ENCODE measurements around the gene MGAT4B.

DNA sequence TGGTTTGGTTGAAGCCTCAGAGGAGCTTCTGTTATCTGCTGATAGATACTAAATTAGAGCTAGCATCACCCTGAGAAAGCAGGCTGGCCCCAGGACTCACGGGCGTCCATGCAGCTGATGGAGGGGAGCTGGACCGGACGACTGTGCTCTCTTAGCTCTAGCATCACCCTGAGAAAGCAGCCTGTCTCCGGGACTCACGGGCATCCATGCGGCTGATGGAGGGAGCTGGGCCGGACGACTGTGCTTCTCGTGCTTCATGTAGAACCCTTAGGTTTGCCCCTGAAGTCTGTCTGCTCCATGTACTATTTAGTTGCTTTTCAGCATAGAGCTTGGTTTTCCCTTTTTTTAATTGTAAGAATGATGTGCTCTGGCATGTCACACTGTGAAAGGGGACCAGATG lies 29.2 kb downstream of the MGAT4B start:
- TF ChIP-seq, protein P1, sequence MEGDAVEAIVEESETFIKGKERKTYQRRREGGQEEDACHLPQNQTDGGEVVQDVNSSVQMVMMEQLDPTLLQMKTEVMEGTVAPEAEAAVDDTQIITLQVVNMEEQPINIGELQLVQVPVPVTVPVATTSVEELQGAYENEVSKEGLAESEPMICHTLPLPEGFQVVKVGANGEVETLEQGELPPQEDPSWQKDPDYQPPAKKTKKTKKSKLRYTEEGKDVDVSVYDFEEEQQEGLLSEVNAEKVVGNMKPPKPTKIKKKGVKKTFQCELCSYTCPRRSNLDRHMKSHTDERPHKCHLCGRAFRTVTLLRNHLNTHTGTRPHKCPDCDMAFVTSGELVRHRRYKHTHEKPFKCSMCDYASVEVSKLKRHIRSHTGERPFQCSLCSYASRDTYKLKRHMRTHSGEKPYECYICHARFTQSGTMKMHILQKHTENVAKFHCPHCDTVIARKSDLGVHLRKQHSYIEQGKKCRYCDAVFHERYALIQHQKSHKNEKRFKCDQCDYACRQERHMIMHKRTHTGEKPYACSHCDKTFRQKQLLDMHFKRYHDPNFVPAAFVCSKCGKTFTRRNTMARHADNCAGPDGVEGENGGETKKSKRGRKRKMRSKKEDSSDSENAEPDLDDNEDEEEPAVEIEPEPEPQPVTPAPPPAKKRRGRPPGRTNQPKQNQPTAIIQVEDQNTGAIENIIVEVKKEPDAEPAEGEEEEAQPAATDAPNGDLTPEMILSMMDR (conservative IDR thresholded peaks at IDR 0.05 in 1 of 2, IDR thresholded peaks at IDR 0.05 in 1 of 2; ENCODE audit: extremely low read depth in 1 of 2, insufficient read depth in 1 of 2, low read depth in 1 of 2, low read length in 2 of 2) = no peak
- TF ChIP-seq EZH2 (IDR thresholded peaks at IDR 0.05; ENCODE audit: borderline replicate concordance, low read length) = no peak

All from mammary epithelial cell (primary cell).